Measurements from ENCODE around the gene CPA4. TPM values are rescaled to one million over a fixed set of nuclear protein-coding genes. Genes with fewer than 3 reads are reported as not detected.

CPA4 gene
- total RNA-seq, 1 experiment from 2014 or later, result 22.1 TPM

- ATAC-seq (peak; percentile 89), DNase-seq (peak; percentile 97)
- H3K9me2 ChIP-seq (replicated peaks; ENCODE audit: low read length), result no peaks in the 10 kb centered on the region
- H3K4me2 ChIP-seq (ENCODE audit: low read length), result peak overlapping the region; percentile 75
- H2AFZ ChIP-seq (ENCODE audit: low read length), result peak overlapping the region; percentile 56
- POLR2A ChIA-PET (ENCODE audit: unreplicated experiment), result no interaction called here
- no peaks in the 10 kb centered on the region for H3K27me3 ChIP-seq (ENCODE audit: low read length)
- no peaks in the 10 kb centered on the region for H4K20me1 ChIP-seq (ENCODE audit: low read length)
- peak overlapping the region; percentile 92 for H3K27ac ChIP-seq (ENCODE audit: low read length)
- no peak for TF ChIP-seq CTCF (conservative IDR thresholded peaks at IDR 0.05; ENCODE audit: low read depth, low read length)
- TF ChIP-seq EZH2 (IDR thresholded peaks at IDR 0.05; ENCODE audit: low read length, unreplicated experiment), result no peak
- no peak for TF ChIP-seq EZH2phosphoT487 (IDR thresholded peaks at IDR 0.05; ENCODE audit: borderline replicate concordance, low read length)
- peak overlapping the region; percentile 38; the same call in 1 of the 2 replicates for H3K4me3 ChIP-seq (ENCODE audit: low read length)
- peaks cover 4% of the 10 kb centered on the region; the same call in 1 of the 2 replicates for H3K9me3 ChIP-seq (ENCODE audit: low read length)
- H3K9ac ChIP-seq (ENCODE audit: low read length), result peak overlapping the region; percentile 60
- intact Hi-C loops (cut with micrococcal nuclease), result loop anchor here (2.0 to 5.0 kb wide), 4 partner anchors 63 to 284 kb away; partner anchors contain the start of genes CPA4 and KLHDC10
- no peaks in the 10 kb centered on the region for H3K79me2 ChIP-seq (ENCODE audit: low read length)
- peaks cover 5% of the 10 kb centered on the region for H3F3A ChIP-seq (ENCODE audit: low read length, unreplicated experiment)
- peaks cover 37% of the 10 kb centered on the region for H3K4me1 ChIP-seq (ENCODE audit: insufficient read depth, low read length)
- BruUV-seq (replicated peaks), result TSS peak; percentile 89
- H3K36me3 ChIP-seq (ENCODE audit: low read depth, low read length), result no peaks in the 10 kb centered on the region
- CTCF ChIA-PET, result no interaction called here
Observed at GRCh38 chr7:130356121-130356875, 63.3 kb downstream of the CPA4 start.

GRCh38 chr7:130356876-130357611 lies 64.1 kb downstream of the CPA4 start:
- no peak for TF ChIP-seq EZH2phosphoT487 (IDR thresholded peaks at IDR 0.05; ENCODE audit: borderline replicate concordance, low read length)
- TF ChIP-seq CTCF (conservative IDR thresholded peaks at IDR 0.05; ENCODE audit: low read depth, low read length), result no peak
- no peak for TF ChIP-seq EZH2 (IDR thresholded peaks at IDR 0.05; ENCODE audit: low read length, unreplicated experiment)
- Histone ChIP-seq H3K27me3 (ENCODE audit: low read length) (no peaks in the 10 kb centered on the region), H2AFZ (ENCODE audit: low read length) (peak overlapping the region; percentile 28), H3K9me3 (ENCODE audit: low read length) (peaks cover 4% of the 10 kb centered on the region; the same call in 1 of the 2 replicates), H3F3A (ENCODE audit: low read length, unreplicated experiment) (peaks cover 5% of the 10 kb centered on the region), H4K20me1 (ENCODE audit: low read length) (no peaks in the 10 kb centered on the region), H3K4me1 (ENCODE audit: insufficient read depth, low read length) (peaks cover 37% of the 10 kb centered on the region), H3K9me2 (replicated peaks; ENCODE audit: low read length) (no peaks in the 10 kb centered on the region), H3K27ac (ENCODE audit: low read length) (peak overlapping the region; percentile 92), H3K4me3 (ENCODE audit: low read length) (peak overlapping the region; percentile 38; the same call in 1 of the 2 replicates), H3K79me2 (ENCODE audit: low read length) (no peaks in the 10 kb centered on the region), H3K36me3 (ENCODE audit: low read depth, low read length) (no peaks in the 10 kb centered on the region), H3K4me2 (ENCODE audit: low read length) (peak overlapping the region; percentile 75), H3K9ac (ENCODE audit: low read length) (peak overlapping the region; percentile 60)
- POLR2A ChIA-PET (ENCODE audit: unreplicated experiment), result no interaction called here
- intact Hi-C loops (cut with micrococcal nuclease), result loop anchor here (2.0 to 5.0 kb wide), 4 partner anchors 64 to 285 kb away; partner anchors contain the start of genes CPA4 and KLHDC10
- BruUV-seq (replicated peaks), result no TSS peak
- CTCF ChIA-PET, result no interaction called here
- DNase-seq (peak; percentile 96), ATAC-seq (peak; percentile 52)

All from PC-3 (cell line).